T-helper 1 cell (primary cell): Measurements from ENCODE around the gene HGS.
A peak's percentile ranks its signal among the peaks of the same experiment; 100 is the strongest.

Source experiments
- DNase-seq, 5 donors: peaks; one replicate each; pipeline ENCODE4 v3.0.0-alpha.2; 2012 to 2020
- total RNA-seq, 4 donors: gene quantifications; one replicate each; lab custom pipeline; 2026; lab: John Stamatoyannopoulos, UW

The HGS gene
- 105 to 142 (median 124) reads per million in 4 donors for total RNA-seq

DNA sequence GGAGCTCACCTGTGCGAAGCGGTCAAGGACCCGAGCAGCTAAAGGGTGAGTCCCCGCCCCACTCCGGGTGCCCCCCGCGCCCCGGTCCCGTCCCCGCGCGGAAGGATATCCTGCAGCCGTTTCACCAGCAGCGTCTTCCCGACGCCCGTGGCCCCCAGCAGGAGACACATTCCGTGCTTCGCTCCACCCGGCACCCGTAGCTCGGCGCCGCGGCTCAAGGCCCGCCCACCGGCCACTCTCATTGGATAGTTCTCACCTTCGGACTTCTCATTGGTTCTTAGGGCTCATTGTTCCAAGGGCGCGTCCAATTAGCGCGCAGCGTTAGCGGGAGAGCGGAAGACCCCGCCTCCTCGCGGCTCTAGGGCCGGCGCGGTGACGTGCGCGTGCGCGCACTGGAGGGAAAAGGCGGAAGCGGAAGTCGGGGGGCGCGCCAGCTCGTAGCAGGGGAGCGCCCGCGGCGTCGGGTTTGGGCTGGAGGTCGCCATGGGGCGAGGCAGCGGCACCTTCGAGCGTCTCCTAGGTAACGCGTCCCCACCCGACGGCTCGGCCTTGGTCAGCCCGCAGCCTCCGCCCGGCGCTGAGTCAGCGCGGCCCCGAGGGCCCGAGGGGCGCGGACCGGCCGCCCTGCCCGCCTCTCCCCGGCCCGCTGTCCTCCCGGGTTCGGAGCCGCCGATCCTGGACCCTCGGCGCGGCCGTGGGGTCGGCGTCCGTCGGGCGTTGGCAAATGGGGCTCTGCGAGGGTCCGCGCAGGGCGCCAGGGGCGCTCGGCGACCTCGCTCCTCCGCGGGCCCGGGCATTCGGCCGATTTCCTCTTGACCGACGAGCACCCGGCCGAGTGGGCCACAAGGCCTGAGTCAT is at the start of gene HGS, which contains the start of gene ARL16:
Gene HGS (plus strand): TSS at position 428 of the 858 bp plus-strand sequence. CDS start 56 bp downstream, at position 484.
Gene ARL16 (minus strand): TSS at position 214 of the 858 bp plus-strand sequence. CDS start 44 bp downstream, at position 170.
- DNase-seq = peak; percentile 93 to 99 (median 95)

DNA sequence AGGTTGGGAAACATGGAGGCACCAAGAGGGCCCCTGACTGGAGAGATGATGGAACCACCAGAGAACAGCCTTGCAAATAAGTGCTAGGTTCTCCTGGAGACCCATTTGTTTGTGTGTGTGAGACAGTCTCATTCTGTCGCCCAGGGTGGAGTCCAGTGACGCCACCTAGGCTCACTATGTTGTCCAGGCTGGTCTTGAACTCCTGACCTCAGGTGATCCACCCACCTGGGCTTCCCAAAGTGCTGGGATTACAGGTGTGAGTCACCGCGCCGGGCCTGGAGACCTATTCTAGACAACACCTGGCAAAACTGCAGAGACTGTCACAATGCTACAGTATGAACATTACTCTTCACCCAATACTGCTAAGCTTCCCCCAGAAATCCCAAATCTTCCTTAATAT is 48.4 kb upstream of the HGS start:
- DNase-seq = no peak

DNA sequence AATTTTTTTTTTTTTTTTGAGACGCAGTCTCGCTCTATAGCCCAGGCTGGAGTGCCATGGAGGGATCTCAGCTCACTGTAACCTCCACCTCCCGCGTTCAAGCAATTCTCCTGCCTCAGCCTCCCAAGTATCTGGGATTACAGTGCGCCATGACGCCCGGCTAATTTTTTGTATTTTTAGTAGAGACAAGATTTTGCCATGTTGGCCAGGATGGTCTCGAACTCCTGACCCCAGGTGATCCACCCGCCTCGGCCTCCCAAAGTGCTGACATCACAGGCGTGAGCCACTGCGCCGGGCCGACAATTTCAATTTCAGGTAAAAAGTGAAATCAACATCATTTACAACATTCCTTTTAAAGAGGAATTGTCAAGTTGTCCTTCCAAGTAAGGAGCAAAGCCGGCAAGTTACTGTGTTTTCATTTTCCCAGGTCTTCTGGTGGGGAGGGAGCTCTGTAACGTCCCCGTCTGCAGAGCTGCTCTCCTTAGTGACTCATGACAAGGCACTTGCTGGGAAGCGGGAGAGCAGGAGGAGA is 47.8 kb upstream of the HGS start:
- DNase-seq = no peak

- peak; percentile 64 to 84 (median 76) for DNase-seq
These were observed 47.1 kb upstream of the HGS start, which contains the start of the genes NPLOC4 and TSPAN10 for GRCh38 chr17:81636505-81637288. Gene NPLOC4 (minus strand): TSS chr17:81637112. CDS start chr17:81636930, 182 bp downstream. Gene TSPAN10 (plus strand): TSS chr17:81637196. CDS start chr17:81642413, 5,217 bp downstream.

DNA sequence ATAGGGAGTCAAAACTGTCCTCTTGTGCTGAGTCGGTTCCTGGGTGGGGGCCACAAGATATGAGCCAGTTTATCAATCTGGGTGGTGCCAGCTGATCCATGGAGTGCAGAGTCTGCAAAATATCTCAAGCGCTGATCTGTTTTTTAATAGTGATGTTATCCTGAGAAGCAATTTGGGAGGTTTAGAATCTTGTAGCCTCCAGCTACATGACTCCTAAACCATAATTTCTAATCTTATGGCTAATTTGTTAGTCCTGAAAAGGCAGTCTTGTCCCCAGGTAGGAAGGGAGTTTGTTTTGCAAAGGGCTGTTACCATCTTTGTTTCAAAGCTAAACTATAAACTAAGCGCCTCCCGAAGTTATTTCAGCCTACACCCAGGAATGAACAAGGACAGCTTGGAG is 45.1 kb upstream of the HGS start:
- no peak for DNase-seq

DNA sequence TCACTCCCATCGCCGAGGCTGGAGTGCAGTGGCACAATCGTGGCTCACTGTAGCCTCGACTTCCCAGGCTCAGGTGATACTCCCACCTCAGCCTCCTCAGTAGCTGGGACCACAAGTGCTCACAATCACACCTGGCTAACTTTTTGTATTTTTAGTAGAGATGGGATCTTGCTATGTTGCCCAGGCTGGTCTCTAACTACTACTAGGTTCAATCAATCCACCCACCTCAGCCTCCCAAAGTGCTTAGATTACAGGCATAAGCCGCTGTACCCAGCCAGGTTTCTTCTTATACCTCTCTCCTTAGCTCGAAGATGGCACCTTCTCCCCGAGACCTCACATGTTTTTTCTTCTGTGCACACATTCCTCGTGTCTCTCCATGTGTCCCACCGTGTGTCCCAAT is 43.8 kb upstream of the HGS start:
- no peak for DNase-seq

GRCh38 chr17:81641825-81642489 is 41.9 kb upstream of the HGS start:
- DNase-seq = no peak

DNA sequence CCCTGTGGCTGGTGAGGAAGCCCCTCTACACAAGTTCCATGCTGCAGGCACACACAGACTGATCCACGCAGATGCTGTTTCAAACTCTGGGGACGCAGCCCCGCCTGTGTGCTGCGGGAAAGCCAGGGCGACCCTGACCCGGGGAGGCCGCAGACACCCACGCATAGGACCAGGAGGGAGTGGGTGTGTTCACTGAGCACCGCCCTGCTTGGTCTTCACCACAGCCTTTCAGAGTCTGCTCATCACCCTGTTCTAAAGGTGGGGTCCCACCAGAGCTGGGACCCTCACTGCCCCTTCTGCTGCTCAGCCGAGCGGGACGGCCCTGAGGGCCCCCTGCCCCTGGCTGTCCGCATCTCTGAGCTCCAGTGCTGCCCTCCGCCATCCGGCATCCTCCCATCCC is 39.3 kb upstream of the HGS start:
- no peak for DNase-seq

DNA sequence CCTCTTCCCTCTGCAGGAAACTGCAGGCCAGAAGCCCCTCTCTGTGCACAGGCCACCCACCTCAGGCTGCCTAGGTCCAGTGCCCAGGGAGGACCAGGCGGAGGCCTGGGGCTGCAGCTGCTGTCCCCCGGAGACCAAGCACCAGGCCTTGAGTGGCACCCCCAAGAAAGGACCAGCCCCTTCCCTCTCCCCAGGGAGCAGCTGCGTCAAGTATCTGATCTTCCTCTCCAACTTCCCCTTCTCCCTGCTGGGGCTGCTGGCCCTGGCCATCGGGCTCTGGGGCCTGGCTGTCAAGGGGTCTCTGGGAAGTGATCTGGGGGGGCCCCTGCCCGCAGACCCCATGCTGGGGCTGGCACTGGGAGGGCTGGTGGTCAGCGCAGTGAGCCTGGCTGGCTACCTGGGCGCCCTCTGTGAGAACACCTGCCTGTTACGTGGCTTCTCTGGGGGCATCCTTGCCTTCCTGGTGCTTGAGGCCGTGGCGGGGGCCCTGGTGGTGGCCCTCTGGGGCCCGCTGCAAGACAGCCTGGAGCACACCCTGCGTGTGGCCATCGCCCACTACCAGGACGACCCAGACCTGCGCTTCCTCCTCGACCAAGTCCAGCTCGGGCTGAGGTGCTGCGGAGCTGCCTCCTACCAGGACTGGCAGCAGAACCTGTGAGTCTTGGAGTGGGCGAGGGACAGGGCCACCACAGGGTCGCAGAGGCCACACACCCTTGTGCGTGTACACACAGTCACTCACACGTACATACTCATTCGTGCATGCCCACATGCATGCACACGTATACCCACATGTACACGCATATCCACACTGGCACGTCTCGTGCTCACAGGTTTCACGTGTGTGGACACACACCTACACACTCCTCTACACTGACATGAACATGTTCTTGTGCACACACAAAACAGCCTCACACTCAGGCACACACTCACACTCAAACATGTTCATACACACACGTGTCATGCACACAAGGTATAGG is 38.5 kb upstream of the HGS start:
- DNase-seq = no peak

GRCh38 chr17:81646869-81647600 is 36.8 kb upstream of the HGS start:
- DNase-seq = no peak

DNA sequence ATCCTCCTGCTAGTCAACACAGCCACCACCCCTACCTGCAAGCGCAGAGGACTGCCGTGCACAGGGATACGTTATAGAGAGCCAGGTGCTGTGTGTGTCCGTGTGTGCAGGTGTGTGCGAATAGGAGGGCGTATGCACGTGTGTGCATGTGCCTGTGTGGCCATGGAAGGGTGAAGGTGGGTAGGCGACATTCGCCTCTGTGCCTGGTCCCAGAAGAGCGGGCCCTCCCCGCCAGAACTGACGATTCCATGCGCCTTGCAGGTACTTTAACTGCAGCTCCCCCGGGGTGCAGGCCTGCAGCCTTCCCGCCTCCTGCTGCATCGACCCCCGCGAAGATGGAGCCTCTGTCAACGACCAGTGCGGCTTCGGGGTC is 36.2 kb upstream of the HGS start:
- DNase-seq = no peak

DNA sequence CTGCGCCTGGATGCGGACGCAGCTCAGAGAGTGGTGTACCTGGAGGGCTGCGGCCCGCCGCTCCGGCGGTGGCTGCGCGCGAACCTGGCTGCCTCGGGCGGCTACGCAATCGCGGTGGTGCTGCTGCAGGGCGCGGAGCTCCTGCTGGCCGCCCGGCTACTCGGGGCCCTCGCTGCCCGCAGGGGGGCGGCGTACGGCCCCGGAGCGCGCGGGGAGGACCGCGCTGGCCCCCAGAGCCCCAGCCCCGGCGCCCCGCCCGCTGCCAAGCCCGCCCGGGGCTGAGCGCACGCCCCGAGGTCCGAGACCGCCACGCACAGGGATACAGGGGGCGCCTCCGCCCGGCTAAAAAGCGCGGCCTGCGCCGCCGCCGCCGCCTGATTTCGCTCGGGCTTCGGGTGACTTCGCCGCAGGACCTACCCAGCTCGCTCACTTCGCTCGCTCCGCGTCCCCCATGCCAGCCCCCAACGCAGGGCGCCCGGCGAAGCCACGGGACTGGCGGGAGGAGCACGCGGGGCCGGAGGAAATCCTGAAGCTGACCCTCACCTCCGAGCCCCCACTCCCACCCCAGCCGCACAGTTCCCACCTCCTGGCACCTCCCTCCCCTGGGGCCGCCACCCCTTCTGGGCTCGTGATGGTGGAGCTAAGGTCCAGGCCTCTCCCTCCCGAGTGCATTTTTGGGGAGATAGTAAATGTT is 35.7 kb upstream of the HGS start:
- no peak for DNase-seq

- no peak for DNase-seq
These were observed 35.1 kb upstream of the HGS start for GRCh38 chr17:81648707-81649085.

GRCh38 chr17:81650951-81651350 is 32.9 kb upstream of the HGS start:
- DNase-seq = no peak

DNA sequence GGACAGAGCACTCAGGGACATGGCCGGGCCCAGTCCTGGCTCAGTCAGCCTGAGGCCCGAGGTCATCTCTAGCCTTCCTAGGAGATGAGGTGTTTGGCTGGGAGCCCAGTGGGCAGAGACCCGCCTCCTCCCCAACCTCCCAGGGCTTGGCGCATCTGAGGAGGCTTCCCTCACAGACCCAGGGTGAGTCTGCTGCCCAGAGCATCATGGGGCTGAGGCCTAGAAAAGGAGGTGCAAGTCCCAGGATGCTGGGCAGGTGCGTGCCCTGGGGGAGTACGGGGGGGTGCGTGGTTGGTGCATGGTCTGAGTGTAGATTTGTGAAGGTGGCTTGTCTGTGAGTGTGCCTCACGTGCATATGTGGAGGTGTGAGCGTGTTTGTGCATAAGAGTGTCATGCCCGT is 32.1 kb upstream of the HGS start:
- no peak for DNase-seq

DNA sequence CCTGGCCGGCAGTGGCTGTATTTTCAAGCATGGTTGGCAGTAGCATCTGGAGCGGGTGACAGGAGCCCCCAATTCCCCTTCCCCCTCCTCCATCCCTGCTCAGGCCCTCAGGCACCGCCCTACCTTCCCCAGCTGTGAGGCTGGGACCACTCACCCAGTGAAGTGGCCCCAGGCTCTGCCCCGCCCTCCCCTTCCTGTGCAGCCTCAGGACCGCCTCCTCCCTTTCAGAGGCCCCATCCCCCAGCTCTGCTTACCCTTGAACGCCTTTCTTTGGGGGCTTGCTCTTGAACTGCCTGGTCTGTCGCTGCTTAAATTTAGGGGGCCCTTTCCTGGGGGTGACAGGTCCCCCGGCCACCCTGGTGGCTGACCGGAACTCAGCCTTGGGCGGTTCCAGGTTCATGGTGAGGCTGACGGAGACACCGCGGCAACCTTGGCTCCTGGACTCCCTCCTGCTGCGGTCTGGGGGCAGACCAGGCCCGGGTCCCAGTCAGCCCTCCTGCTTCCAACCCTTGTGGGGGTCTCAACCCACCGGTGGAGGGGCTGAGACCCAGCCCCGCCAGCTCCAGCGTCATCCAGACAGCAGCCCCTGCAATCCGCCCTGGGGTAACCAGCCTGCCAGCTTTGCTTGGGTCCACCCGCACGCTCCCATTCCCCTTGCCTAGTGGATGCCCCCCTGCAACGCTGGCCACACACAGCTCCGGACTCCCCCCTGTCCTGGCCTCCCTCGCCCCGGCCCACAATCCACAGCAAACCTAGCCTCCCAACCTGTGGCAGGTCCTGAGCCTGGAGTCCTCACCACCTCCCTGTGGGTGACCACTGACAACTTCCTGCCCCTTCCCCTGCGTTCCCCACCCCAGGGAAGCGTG is 30.7 kb upstream of the HGS start:
- DNase-seq = no peak

- no peak for DNase-seq
These were observed 28.3 kb upstream of the HGS start for GRCh38 chr17:81655378-81656117.

- no peak for DNase-seq
These were observed 27.6 kb upstream of the HGS start, which contains the start of gene PDE6G for GRCh38 chr17:81656118-81656743. Gene PDE6G (minus strand): TSS chr17:81656542. CDS start chr17:81653305, 3,237 bp downstream.
